Measurements from ENCODE around the gene AMDHD2. TPM values are rescaled to one million over a fixed set of nuclear protein-coding genes. Genes with fewer than 3 reads are reported as not detected.

The AMDHD2 gene
- total and polyA plus RNA-seq, 2 of the 8 experiments (the other 6 are each of a cell fraction or from before 2014, with no cell fraction given): 43.0 to 54.6 TPM

DNA sequence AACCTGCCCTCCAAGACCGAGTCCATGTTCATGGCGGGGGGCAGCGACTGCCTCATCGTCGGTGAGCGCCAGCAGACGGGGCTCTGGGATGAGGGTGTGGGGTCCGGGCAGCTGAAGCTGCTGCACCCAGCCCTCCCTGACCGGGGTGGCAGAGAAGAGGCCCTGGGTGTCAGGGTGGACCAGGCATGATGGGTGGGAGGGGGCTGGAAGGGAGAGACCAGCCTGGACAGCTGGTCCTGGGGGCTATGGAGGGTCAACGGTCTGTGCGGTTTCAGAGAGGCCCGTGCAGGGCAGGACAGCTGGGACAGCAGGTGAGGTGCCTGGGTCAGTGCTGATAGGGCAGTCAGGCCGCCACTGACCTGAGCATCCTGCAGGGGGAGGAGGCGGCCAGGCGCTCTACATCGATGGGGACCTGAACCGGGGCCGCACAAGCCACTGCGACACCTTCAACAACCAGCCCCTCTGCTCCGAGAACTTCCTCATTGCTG is 19.7 kb upstream of the AMDHD2 start:
- Histone ChIP-seq H3K79me2 (ENCODE audit: control insufficient read depth in 1 of 2, insufficient read depth in 2 of 2, low read length in 2 of 2) (no peaks in the 10 kb centered on the region), H3K4me3 (ENCODE audit: extremely low read depth in 1 of 4, insufficient read depth in 2 of 4, low read depth in 3 of 4, low read length in 4 of 4) (no peak overlapping the region), H3K4me1 (replicated peaks in 1 of 4; ENCODE audit: control insufficient read depth in 3 of 4, insufficient read depth in 4 of 4, low read length in 3 of 4) (peaks cover 0 to 16% (median 9%) of the 10 kb centered on the region in 4 experiments; a peak in 6 of 7 replicates), H2BK5ac (ENCODE audit: low read depth, low read length) (no peak overlapping the region), H3K27ac (ENCODE audit: low read depth, low read length) (no peak overlapping the region), H3K4me2 (ENCODE audit: insufficient read depth in 1 of 2, low read depth in 2 of 2, low read length in 2 of 2) (no peak overlapping the region), H3K23ac (ENCODE audit: insufficient read length) (no peak overlapping the region), H2BK12ac (ENCODE audit: low read depth, low read length) (no peak overlapping the region), H4K5ac (ENCODE audit: insufficient read length, low read depth, low read length) (no peak overlapping the region), H3K9me3 (ENCODE audit: insufficient read depth in 2 of 2, low read depth in 1 of 2, low read length in 1 of 2) (no peaks in the 10 kb centered on the region), H4K91ac (replicated peaks; ENCODE audit: insufficient read length, low read length) (peak overlapping the region; percentile 73), H2BK120ac (replicated peaks; ENCODE audit: low read depth, low read length) (no peak overlapping the region), H4K8ac (ENCODE audit: extremely low read depth, insufficient read depth, low read length) (peak overlapping the region; percentile 46; the same call in 1 of the 2 replicates), H3K18ac (ENCODE audit: extremely low read depth, low read length) (no peak overlapping the region; the same call in 1 of the 2 replicates), H2AFZ (ENCODE audit: low read length) (no peak overlapping the region), H2BK15ac (ENCODE audit: low read length) (no peak overlapping the region), H3K23me2 (ENCODE audit: low read depth, low read length) (no peaks in the 10 kb centered on the region), H3K14ac (ENCODE audit: insufficient read length) (no peak overlapping the region), H3K36me3 (ENCODE audit: control insufficient read depth in 2 of 4, insufficient read depth in 4 of 4, low read length in 3 of 4) (peaks cover 0 to 15% (median 4%) of the 10 kb centered on the region in 4 experiments; a peak in 4 of 8 replicates), H3K4ac (replicated peaks; ENCODE audit: insufficient read length, low read depth, low read length) (no peak overlapping the region), H2AK5ac (ENCODE audit: low read depth, low read length) (no peak overlapping the region), H4K20me1 (replicated peaks in 1 of 2; ENCODE audit: control insufficient read depth in 1 of 2, insufficient read depth in 2 of 2, low read length in 2 of 2) (peaks cover 2 to 4% of the 10 kb centered on the region in 2 experiments), H3K56ac (replicated peaks; ENCODE audit: insufficient read length, low read depth, low read length) (no peak overlapping the region), H3K27me3 (replicated peaks in 1 of 4; ENCODE audit: control insufficient read depth in 3 of 4, extremely low read depth in 1 of 4, insufficient read depth in 3 of 4, low read length in 3 of 4) (no peaks in the 10 kb centered on the region; a peak in 1 of 7 replicates), H3K79me1 (ENCODE audit: low read depth, low read length) (no peaks in the 10 kb centered on the region; the same call in 1 of the 2 replicates), H2BK20ac (ENCODE audit: low read length) (no peak overlapping the region), H3K9ac (replicated peaks in 1 of 4; ENCODE audit: extremely low read depth in 1 of 4, low read depth in 3 of 4, low read length in 3 of 4) (no peak overlapping the region)
- DNase-seq (ENCODE audit: low read depth in 1 of 2, low spot score in 2 of 2) (peak in 1 of 2 experiments; percentile 60), FAIRE-seq (no peak)
- TF ChIP-seq, protein P1, sequence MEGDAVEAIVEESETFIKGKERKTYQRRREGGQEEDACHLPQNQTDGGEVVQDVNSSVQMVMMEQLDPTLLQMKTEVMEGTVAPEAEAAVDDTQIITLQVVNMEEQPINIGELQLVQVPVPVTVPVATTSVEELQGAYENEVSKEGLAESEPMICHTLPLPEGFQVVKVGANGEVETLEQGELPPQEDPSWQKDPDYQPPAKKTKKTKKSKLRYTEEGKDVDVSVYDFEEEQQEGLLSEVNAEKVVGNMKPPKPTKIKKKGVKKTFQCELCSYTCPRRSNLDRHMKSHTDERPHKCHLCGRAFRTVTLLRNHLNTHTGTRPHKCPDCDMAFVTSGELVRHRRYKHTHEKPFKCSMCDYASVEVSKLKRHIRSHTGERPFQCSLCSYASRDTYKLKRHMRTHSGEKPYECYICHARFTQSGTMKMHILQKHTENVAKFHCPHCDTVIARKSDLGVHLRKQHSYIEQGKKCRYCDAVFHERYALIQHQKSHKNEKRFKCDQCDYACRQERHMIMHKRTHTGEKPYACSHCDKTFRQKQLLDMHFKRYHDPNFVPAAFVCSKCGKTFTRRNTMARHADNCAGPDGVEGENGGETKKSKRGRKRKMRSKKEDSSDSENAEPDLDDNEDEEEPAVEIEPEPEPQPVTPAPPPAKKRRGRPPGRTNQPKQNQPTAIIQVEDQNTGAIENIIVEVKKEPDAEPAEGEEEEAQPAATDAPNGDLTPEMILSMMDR (IDR thresholded peaks at IDR 0.05; ENCODE audit: control extremely low read depth in 1 of 3, insufficient read depth in 1 of 3, low read depth in 1 of 3, low read length in 3 of 3): peak in 2 of 3 experiments; percentile 30 to 40; a peak in 2 of 4 replicates
- TF ChIP-seq, protein P2, sequence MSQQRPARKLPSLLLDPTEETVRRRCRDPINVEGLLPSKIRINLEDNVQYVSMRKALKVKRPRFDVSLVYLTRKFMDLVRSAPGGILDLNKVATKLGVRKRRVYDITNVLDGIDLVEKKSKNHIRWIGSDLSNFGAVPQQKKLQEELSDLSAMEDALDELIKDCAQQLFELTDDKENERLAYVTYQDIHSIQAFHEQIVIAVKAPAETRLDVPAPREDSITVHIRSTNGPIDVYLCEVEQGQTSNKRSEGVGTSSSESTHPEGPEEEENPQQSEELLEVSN (IDR thresholded peaks at IDR 0.05): no peak
- TF ChIP-seq KDM4A (IDR thresholded peaks at IDR 0.05; ENCODE audit: low read depth, low read length, severe bottlenecking): no peak
- no peak for TF ChIP-seq TEAD4 (IDR thresholded peaks at IDR 0.05; ENCODE audit: low read depth, low read length)
- ChIA-PET CTCF (ENCODE audit: partially characterized antibody) (interaction anchor here (0.6 to 3.3 kb wide), 30 partner anchors 9 to 459 kb away, joined by 3 to 32 read pairs (median 5); partner anchors contain the start of gene TEDC2), POLR2A (ENCODE audit: partially characterized antibody) (interaction anchor here (0.9 to 2.0 kb wide), 14 partner anchors 10 to 346 kb away, joined by 3 to 10 read pairs (median 4); partner anchors contain the start of genes ATP6V0C, CEMP1 and NTN3)
- WGBS, 2 experiments (ENCODE audit: extremely low coverage in 1 of 2, insufficient coverage in 1 of 2, insufficient read length in 1 of 2, insufficient replicate concordance in 2 of 2, low coverage in 1 of 2, low lambda C conversion rate in 2 of 2, missing lambda C conversion rate in 1 of 2): 88% methylated on average over 20 of the region's 20 CpGs; no CpG with 5 or more reads in 1 of the 2 experiments

All from H1 (cell line).